D721Med (cell line): Measurements from ENCODE around the gene QARS1.

Experiments used
- DNase-seq: peaks from one replicate; pipeline ENCODE4 v3.0.0; 2011; ENCODE audit warnings: low spot score; ENCODE audit not compliant: insufficient read length
- FAIRE-seq: peaks from 2 replicates; lab custom pipeline; 2011; peaks lifted over from hg19 to GRCh38; lab: Jason Lieb, UNC
- TF ChIP-seq, protein P1 (sequence below): IDR thresholded peaks from 2 replicates; pipeline ENCODE4 v1.5.1; 2012; ENCODE audit warnings: mild to moderate bottlenecking, control low read depth; ENCODE audit not compliant: insufficient read depth; ENCODE audit errors: missing control alignments

The QARS1 gene

DNA sequence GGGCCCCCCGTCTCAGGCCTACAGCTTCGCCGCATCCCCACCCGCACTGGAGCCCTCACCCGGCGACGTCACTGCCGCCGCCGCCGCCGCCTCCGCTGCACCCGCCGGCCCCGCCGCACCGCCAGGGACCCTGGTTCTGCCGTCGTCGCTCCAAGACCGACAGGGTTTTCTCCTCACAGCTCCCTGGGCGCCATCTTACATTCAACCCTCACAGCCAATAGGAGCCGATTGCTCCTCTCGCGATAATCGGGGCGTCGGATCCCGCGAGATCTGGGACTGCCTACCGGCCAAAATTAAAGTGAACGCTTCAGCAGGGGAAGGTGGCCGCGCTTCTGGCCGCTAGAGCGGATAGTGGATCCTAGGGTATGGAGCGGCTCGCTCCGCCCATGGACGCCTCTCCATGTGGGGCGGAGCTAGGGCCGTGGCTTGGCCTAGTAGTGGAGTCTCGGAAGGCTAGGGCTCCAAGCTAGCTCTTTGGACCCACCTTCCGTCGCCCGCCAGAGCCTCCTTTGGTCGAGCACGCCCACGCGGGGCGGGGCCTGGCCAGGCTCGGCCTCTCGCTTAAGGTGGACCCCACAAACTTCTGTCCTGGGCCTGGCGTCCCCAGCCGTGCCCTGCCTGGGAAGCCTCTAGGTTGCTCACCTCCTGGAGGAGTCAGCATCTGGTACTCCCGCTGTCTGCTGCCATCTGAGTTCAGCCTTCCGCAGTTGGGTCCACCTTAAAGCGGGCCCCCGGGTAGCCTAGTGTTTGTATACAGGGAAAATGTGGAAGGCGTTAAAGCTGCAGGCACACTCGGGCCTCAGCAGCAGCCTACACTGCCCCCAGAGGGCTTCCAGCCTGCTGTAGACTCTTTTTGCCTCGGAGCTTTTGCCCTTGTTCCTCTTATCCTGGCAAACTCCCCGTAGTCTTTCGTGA lies 10.4 kb downstream of the QARS1 start, which contains the start of gene QRICH1:
Gene QRICH1 (minus strand): TSS at position 219 of the 915 bp plus-strand sequence. CDS start 17,054 bp downstream, outside the sequence.
- DNase-seq = peak; percentile 58
- FAIRE-seq = no peak
- TF ChIP-seq, protein P1, sequence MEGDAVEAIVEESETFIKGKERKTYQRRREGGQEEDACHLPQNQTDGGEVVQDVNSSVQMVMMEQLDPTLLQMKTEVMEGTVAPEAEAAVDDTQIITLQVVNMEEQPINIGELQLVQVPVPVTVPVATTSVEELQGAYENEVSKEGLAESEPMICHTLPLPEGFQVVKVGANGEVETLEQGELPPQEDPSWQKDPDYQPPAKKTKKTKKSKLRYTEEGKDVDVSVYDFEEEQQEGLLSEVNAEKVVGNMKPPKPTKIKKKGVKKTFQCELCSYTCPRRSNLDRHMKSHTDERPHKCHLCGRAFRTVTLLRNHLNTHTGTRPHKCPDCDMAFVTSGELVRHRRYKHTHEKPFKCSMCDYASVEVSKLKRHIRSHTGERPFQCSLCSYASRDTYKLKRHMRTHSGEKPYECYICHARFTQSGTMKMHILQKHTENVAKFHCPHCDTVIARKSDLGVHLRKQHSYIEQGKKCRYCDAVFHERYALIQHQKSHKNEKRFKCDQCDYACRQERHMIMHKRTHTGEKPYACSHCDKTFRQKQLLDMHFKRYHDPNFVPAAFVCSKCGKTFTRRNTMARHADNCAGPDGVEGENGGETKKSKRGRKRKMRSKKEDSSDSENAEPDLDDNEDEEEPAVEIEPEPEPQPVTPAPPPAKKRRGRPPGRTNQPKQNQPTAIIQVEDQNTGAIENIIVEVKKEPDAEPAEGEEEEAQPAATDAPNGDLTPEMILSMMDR = peak; percentile 54

GRCh38 chr3:49092938-49093852 lies 11.4 kb downstream of the QARS1 start:
- FAIRE-seq = no peak
- no peak for DNase-seq
- TF ChIP-seq, protein P1 = no peak

GRCh38 chr3:49081429-49081828 lies 23.1 kb downstream of the QARS1 start:
- FAIRE-seq (no peak), DNase-seq (no peak)
- TF ChIP-seq, protein P1 = no peak

DNA sequence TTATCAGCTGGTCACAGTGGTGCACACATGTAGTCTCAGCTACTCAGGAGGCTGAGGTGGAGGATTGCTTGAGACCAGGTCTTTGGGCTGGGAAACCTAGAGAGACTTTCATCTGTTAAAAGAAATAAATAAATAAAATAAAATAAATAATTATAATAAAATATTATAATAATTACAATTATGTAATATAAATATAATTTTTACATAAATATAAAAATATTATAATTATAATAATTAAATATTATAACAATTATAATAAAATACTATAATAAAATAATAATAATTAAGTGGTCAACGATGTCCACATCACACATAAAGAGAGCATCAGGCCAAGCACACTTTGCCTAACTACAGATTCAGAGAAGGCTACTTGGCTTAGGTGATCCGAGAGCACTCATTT lies 25.3 kb downstream of the QARS1 start:
- FAIRE-seq (no peak), DNase-seq (no peak)
- TF ChIP-seq, protein P1 = no peak

- TF ChIP-seq, protein P1 = no peak
- DNase-seq (no peak), FAIRE-seq (no peak)
Observed at GRCh38 chr3:49076646-49077045, 27.9 kb downstream of the QARS1 start.

- DNase-seq (no peak), FAIRE-seq (no peak)
- TF ChIP-seq, protein P1 = no peak
Observed at GRCh38 chr3:49076116-49076515, 28.4 kb downstream of the QARS1 start.
